ENCODE data around the gene PERM1.
"Not testable (repeated sequence)": the region's sequence is repeated elsewhere in the genome, so short reads cannot be mapped to it uniquely, and the experiment has no call there.

The PERM1 gene

GRCh38 chr1:981955-982558 lies at the start of gene PERM1:
TSS of gene PERM1 (minus strand) at chr1:982093. CDS start at chr1:981029, 1,064 bp downstream.
- no peak for FAIRE-seq

- FAIRE-seq, result not testable (repeated sequence)
These were observed 49.2 kb upstream of the PERM1 start for GRCh38 chr1:1030867-1031658.

- no peak for FAIRE-seq
These were observed 45.9 kb upstream of the PERM1 start for GRCh38 chr1:1027791-1028190.

GRCh38 chr1:1026599-1027413 lies 44.9 kb upstream of the PERM1 start:
- FAIRE-seq, result no peak

GRCh38 chr1:1025730-1026129 lies 43.8 kb upstream of the PERM1 start:
- FAIRE-seq, result no peak

- no peak for FAIRE-seq
These were observed 43.1 kb upstream of the PERM1 start for GRCh38 chr1:1024771-1025699.

GRCh38 chr1:1024149-1024770 lies 42.4 kb upstream of the PERM1 start:
- FAIRE-seq, result no peak

GRCh38 chr1:1023700-1024099 lies 41.8 kb upstream of the PERM1 start:
- no peak for FAIRE-seq

GRCh38 chr1:1022302-1023009 lies 40.6 kb upstream of the PERM1 start:
- FAIRE-seq, result no peak

GRCh38 chr1:1021920-1022259 lies 40.0 kb upstream of the PERM1 start:
- no peak for FAIRE-seq

GRCh38 chr1:1021010-1021919 lies 39.4 kb upstream of the PERM1 start:
- no peak for FAIRE-seq

- no peak for FAIRE-seq
These were observed 38.6 kb upstream of the PERM1 start for GRCh38 chr1:1020415-1021009.

- no peak for FAIRE-seq
These were observed 38.1 kb upstream of the PERM1 start, which contains the start of gene AGRN for GRCh38 chr1:1020000-1020404. TSS of gene AGRN (plus strand) at chr1:1020120. CDS start at chr1:1020173, 53 bp downstream.

GRCh38 chr1:1019122-1019999 lies 37.5 kb upstream of the PERM1 start:
- no peak for FAIRE-seq

- FAIRE-seq, result not testable (repeated sequence)
These were observed 36.4 kb upstream of the PERM1 start for GRCh38 chr1:1018321-1018685.

- not testable (repeated sequence) for FAIRE-seq
These were observed 35.8 kb upstream of the PERM1 start for GRCh38 chr1:1017397-1018320.

- FAIRE-seq, result no peak
These were observed 33.1 kb upstream of the PERM1 start for GRCh38 chr1:1014799-1015681.

Measured in A204.1 (cell line).